SKM-1 treated with dmso at 0.1 percent for 144 hours (cell line): ENCODE data around the gene RNF103.
A peak's percentile ranks its signal among the peaks of the same experiment; 100 is the strongest.

Source experiments
- DNase-seq: peaks from one replicate; lab custom pipeline; 2025; ENCODE audit not compliant: unreplicated experiment; lab: John Stamatoyannopoulos, UW

RNF103 gene

GRCh38 chr2:86566821-86567190, 56.9 kb downstream of the RNF103 start:
- no peak for DNase-seq

DNA sequence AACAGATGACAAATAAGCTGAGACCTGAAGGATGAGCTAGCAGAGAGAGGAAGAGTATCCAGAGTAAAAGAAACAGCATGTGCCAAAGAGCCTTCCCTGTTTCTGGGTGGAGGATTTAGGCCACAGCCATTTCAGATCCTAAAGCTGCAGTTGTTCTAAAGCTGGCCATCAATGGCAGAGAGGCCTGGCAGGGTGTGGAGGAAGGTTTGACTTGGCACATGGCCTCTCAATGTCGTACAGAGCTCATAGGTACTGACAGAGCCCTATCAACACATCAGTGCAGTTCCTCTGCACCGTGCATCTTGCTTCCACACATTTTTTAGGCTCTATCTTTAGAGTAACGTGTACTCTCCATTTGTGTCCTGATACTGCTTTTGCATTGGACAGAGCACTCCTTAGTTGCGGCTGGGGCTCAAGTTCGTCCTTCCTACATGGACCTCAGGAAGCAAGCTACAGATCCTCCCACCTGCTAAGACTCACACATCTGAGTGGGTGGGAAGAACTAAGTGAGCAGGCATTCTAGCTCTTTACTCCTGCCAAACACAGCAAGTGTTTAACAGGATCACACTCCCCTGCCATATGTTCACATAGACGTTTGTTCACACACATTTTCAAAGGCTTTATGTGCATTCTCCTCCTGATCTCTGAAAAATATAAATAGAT, 57.4 kb downstream of the RNF103 start:
- DNase-seq: no peak

- no peak for DNase-seq
These were observed 60.0 kb downstream of the RNF103 start for GRCh38 chr2:86563650-86564061.

DNA sequence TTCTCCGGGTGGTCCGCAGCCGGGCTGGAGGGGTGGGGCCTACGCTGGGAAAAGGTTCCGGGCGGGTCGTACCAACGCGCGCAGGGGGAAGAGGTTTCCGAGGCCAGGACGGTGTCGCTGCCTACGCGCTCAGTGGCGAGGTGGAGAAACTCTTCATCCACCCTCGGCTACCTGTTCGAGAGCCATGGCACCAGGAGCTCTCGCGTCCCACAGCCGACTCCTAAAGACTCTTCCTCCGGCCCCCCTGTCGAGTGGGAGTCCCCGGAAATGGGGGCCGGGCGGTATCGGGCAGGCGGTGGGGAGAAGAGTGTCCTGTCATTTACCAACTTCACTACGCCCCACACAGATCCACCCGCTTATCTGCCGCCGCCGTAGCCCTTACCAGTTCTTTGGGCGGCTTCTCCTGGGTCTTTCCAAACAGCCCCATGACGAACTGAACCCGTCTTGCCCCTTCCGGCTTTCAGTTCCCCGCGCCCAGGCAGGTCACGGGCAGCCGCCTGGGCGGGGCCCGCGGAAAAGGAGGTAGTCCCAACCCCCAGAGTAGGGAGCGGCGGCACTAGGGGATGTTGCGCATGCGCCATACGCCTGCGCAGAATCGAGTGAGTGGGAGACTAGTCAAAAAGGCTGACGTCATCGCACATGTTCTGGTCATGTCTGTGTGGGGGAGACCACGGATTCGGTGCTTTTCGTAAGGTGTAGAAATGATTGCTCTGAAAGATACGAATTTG, 60.6 kb downstream of the RNF103 start, which contains the start of gene CHMP3:
CHMP3 (minus strand) TSS at position 522 of the 728 bp plus-strand sequence; CDS start at position 427, 95 bp downstream.
- peak; percentile 98 for DNase-seq

DNA sequence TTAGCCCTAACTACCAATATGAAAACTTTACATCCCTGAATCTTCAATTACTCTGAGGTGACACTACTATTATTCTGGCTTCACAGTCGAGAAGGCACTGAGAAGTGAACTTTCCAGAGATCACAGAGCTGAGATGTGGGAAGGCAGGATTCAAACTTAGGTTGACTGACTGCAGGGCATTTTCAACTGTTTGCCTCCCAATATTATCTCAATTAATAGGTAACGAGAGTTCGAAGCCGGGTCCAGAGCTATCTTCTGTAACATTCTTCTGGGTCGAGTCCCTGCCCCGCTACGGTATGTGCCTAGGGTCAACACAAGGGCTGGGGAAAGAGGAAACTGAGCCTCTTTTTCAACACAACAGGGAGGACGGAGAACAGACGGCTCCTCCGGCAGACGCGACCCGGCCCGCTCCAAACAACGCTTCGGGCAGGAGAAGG, 61.2 kb downstream of the RNF103 start:
- DNase-seq: peak; percentile 68

DNA sequence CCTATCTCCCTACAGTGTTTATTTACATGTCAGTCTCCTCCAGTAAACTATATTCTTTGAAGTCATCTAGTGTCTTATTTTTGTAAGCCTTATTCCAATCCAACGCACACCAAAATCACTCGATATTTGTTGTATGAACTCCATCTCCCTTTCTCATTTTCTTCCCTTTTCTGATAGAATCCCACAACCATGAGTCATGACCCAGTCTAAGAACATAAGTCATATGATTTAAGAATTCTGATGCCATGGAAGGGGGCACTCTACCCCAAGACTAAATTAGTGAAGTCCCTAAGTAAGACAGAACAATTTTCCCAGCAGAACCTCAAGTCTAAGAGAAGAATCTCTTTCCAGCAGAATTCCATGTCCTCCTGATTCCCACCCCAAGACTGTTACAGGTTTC, 65.8 kb downstream of the RNF103 start:
- DNase-seq: no peak

DNA sequence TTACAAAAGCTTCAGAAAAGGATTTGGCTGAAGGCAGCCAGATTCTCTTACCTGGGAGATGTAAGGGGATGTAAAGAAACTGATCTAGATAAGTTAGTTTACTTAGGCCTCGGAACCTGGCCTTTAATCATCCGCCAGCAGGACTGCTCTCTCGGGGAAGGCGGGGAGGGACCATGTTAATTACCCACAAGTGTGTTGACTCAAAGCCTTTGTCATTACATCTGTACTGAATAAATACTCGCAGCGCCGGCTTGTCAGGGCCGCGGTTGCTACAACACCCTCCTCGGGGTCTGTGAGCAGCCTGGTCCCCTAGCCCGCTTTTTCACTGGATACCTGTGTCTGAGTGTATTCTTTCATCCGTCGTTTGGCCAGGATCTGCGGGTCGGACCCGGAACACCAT, 67.2 kb downstream of the RNF103 start:
- no peak for DNase-seq
